ENCODE measurements around the gene KRT26.

KRT26 gene

GRCh38 chr17:40772101-40772500, at the start of gene KRT26:
Gene KRT26 (minus strand): TSS chr17:40772201. CDS start chr17:40772113, 88 bp downstream.
- TF ChIP-seq CTCF (IDR thresholded peaks at IDR 0.05): no peak
- Histone ChIP-seq H3K4me1 (no peaks in the 10 kb centered on the region), H3K9ac (no peak within 1 kb of the TSS), H3K4me3 (ENCODE audit: low read depth, low read length) (no peak within 1 kb of the TSS), H3K9me3 (ENCODE audit: control insufficient read depth, low read length) (no peaks in the 10 kb centered on the region), H3K27ac (no peak within 1 kb of the TSS), H3K4me2 (ENCODE audit: low read length) (no peak within 1 kb of the TSS), H3K36me3 (ENCODE audit: control insufficient read depth, insufficient read depth, low read length) (no peaks in the 10 kb centered on the region), H3K27me3 (ENCODE audit: control insufficient read depth, insufficient read depth, low read length) (no peaks in the 10 kb centered on the region), H3K79me2 (no peaks in the 10 kb centered on the region), H2AFZ (no peak within 1 kb of the TSS)

- no peak overlapping the region for H3K9ac ChIP-seq
- H3K4me1 ChIP-seq: peaks cover 8% of the 10 kb centered on the region
- TF ChIP-seq CTCF (IDR thresholded peaks at IDR 0.05): no peak
- H3K27me3 ChIP-seq (ENCODE audit: control insufficient read depth, insufficient read depth, low read length): no peaks in the 10 kb centered on the region
- no peaks in the 10 kb centered on the region for H3K36me3 ChIP-seq (ENCODE audit: control insufficient read depth, insufficient read depth, low read length)
- no peaks in the 10 kb centered on the region for H3K9me3 ChIP-seq (ENCODE audit: control insufficient read depth, low read length)
- no peak overlapping the region for H3K4me2 ChIP-seq (ENCODE audit: low read length)
- H3K79me2 ChIP-seq: peaks cover 3% of the 10 kb centered on the region
- no peak overlapping the region for H3K27ac ChIP-seq
- H2AFZ ChIP-seq: no peak overlapping the region
- no peak overlapping the region for H3K4me3 ChIP-seq (ENCODE audit: low read depth, low read length)
Observed at GRCh38 chr17:40821536-40821935, 49.5 kb upstream of the KRT26 start.

- H3K27me3 ChIP-seq (ENCODE audit: control insufficient read depth, insufficient read depth, low read length): no peaks in the 10 kb centered on the region
- peak overlapping the region; percentile 77 for H3K27ac ChIP-seq
- H3K4me1 ChIP-seq: peaks cover 8% of the 10 kb centered on the region
- H3K36me3 ChIP-seq (ENCODE audit: control insufficient read depth, insufficient read depth, low read length): no peaks in the 10 kb centered on the region
- H3K9me3 ChIP-seq (ENCODE audit: control insufficient read depth, low read length): no peaks in the 10 kb centered on the region
- H3K4me2 ChIP-seq (ENCODE audit: low read length): peak overlapping the region; percentile 78
- TF ChIP-seq CTCF (IDR thresholded peaks at IDR 0.05): no peak
- H3K9ac ChIP-seq: no peak overlapping the region
- H3K79me2 ChIP-seq: no peaks in the 10 kb centered on the region
- H2AFZ ChIP-seq: peak overlapping the region; percentile 94
- no peak overlapping the region for H3K4me3 ChIP-seq (ENCODE audit: low read depth, low read length)
Observed at GRCh38 chr17:40820228-40820838, 48.3 kb upstream of the KRT26 start.

GRCh38 chr17:40819528-40820125, 47.6 kb upstream of the KRT26 start:
- H3K4me1 ChIP-seq: peaks cover 8% of the 10 kb centered on the region
- H3K4me3 ChIP-seq (ENCODE audit: low read depth, low read length): peak overlapping the region; percentile 79
- H3K79me2 ChIP-seq: no peaks in the 10 kb centered on the region
- peak overlapping the region; percentile 94 for H2AFZ ChIP-seq
- TF ChIP-seq CTCF (IDR thresholded peaks at IDR 0.05): no peak
- no peak overlapping the region for H3K9ac ChIP-seq
- no peaks in the 10 kb centered on the region for H3K27me3 ChIP-seq (ENCODE audit: control insufficient read depth, insufficient read depth, low read length)
- H3K9me3 ChIP-seq (ENCODE audit: control insufficient read depth, low read length): no peaks in the 10 kb centered on the region
- H3K4me2 ChIP-seq (ENCODE audit: low read length): peak overlapping the region; percentile 78
- H3K36me3 ChIP-seq (ENCODE audit: control insufficient read depth, insufficient read depth, low read length): no peaks in the 10 kb centered on the region
- peak overlapping the region; percentile 77 for H3K27ac ChIP-seq
